Activated CD8-positive, alpha-beta T cell treated with anti-CD3 and anti-CD28 coated beads for 36 hours (primary cell): ENCODE results near the gene H2AZ1. TPM values are rescaled to one million over a fixed set of nuclear protein-coding genes. Genes with fewer than 3 reads are reported as not detected.
A peak's percentile ranks its signal among the peaks of the same experiment; 100 is the strongest.

ENCODE experiments used
- ATAC-seq: fragments of 200-7000 bp; cut with Tn5 transposase; one replicate; pipeline ENCODE4 v1.10.0; 2021; ENCODE audit warnings: mild to moderate bottlenecking, moderate library complexity
- CTCF ChIA-PET: fragments of 350-600 bp; sonication (Branson Sonifier 250); formaldehyde crosslinking; loops from one replicate; lab custom pipeline; 2021; ENCODE audit warnings: antibody characterized with exemption; lab: Charles Lee
- POLR2A ChIA-PET: fragments of 350-600 bp; sonication (Branson Sonifier 250); formaldehyde crosslinking; loops from one replicate; lab custom pipeline; 2021; ENCODE audit warnings: antibody characterized with exemption; lab: Charles Lee
- DNase-seq: peaks from one replicate; pipeline ENCODE4 v3.0.0-alpha.2; 2020
- H3K27ac Mint-ChIP-seq: one replicate; pipeline ENCODE4 v1.8.0; 2021; ENCODE audit warnings: mild to moderate bottlenecking, mixed read lengths
- H3K27me3 Mint-ChIP-seq: one replicate; pipeline ENCODE4 v1.8.0; 2021; ENCODE audit warnings: mixed read lengths
- H3K36me3 Mint-ChIP-seq: one replicate; pipeline ENCODE4 v1.8.0; 2021; ENCODE audit warnings: low read depth, mixed read lengths
- H3K4me1 Mint-ChIP-seq: one replicate; pipeline ENCODE4 v1.8.0; 2021; ENCODE audit warnings: low read depth, mixed read lengths
- H3K4me3 Mint-ChIP-seq: one replicate; pipeline ENCODE4 v1.8.0; 2021; ENCODE audit warnings: mild to moderate bottlenecking, moderate library complexity, mixed read lengths
- H3K9me3 Mint-ChIP-seq: one replicate; pipeline ENCODE4 v1.8.0; 2021; ENCODE audit warnings: mixed read lengths
- CTCF ChIP-seq: fragments of 200-600 bp; IDR thresholded peaks from one replicate; pipeline ENCODE4 v1.8.0; 2022; ENCODE audit warnings: antibody characterized with exemption, mild to moderate bottlenecking
- intact Hi-C: fragments of 100-400 bp; cut with micrococcal nuclease; formaldehyde crosslinking; loops from one replicate; pipeline ENCODE4 v1.10.0; 2022
- total RNA-seq, 2 experiments: library from RNA; stranded (reverse); gene quantifications; one replicate each; pipeline ENCODE4 v1.2.3, GENCODE V29; 2021

Gene H2AZ1
- total RNA-seq, 2 experiments from 2014 or later: 631 to 637 TPM

- H3K9me3 Mint-ChIP-seq: no peaks in the 10 kb centered on the region
- intact Hi-C loops: no loop called here
- TF ChIP-seq CTCF: no peak
- CTCF ChIA-PET: interaction anchor here (0.8 to 1.1 kb wide), 2 partner anchors 11 to 33 kb away, joined by 3 read pairs; no protein-coding TSS in a partner anchor
- peaks cover 21% of the 10 kb centered on the region for H3K4me1 Mint-ChIP-seq
- POLR2A ChIA-PET: no interaction called here
- ATAC-seq (no peak), DNase-seq (no peak)
- H3K36me3 Mint-ChIP-seq: peaks cover 49% of the 10 kb centered on the region
- H3K27ac Mint-ChIP-seq: peak overlapping the region; percentile 13
- no peaks in the 10 kb centered on the region for H3K27me3 Mint-ChIP-seq
- H3K4me3 Mint-ChIP-seq: no peak overlapping the region
These were observed 34.6 kb downstream of the H2AZ1 start for GRCh38 chr4:99915449-99915848.

Other genes starting within 250 kb of the H2AZ1 start
- gene DAPP1, start 133.4 kb downstream of the H2AZ1 start, total RNA-seq: 10 to 100 TPM; 11.7 to 12.3 TPM
- gene LAMTOR3, start 55.8 kb downstream of the H2AZ1 start, total RNA-seq: 10 to 100 TPM; 23.2 to 23.5 TPM
- 10 to 100 TPM; 40.0 to 42.5 TPM for gene DNAJB14, start 3.7 kb downstream of the H2AZ1 start, total RNA-seq
- gene DDIT4L, start 240.2 kb upstream of the H2AZ1 start, total RNA-seq: under 1 TPM; 0.63 to 0.95 TPM